Endothelial cell of umbilical vein (primary cell): Measurements from ENCODE around the gene APLP2. TPM values are rescaled to one million over a fixed set of nuclear protein-coding genes. Genes with fewer than 3 reads are reported as not detected.

Experiments
- BruUV-seq: library from RNA; stranded (reverse); fragments of 400-500 nt; replicated peaks from 2 replicates; lab custom pipeline; 2021; lab: Mats Ljungman, UMichigan
- CTCF ChIA-PET: fragments of 300-600, 350-600 bp; sonication (Branson Sonifier 250); formaldehyde crosslinking; loops from one replicate; lab custom pipeline; 2021; ENCODE audit warnings: antibody characterized with exemption, inconsistent platforms; lab: Charles Lee
- POLR2A ChIA-PET: fragments of 300-600, 350-600 bp; sonication (Branson Sonifier 250); formaldehyde crosslinking; loops from one replicate; lab custom pipeline; 2021; ENCODE audit warnings: antibody characterized with exemption, inconsistent platforms; lab: Charles Lee
- DNase-seq: peaks from one replicate; pipeline ENCODE4 v3.0.0-alpha.2; 2011; ENCODE audit warnings: low read depth, low spot score
- FAIRE-seq: peaks from 2 replicates; lab custom pipeline; 2011; peaks lifted over from hg19 to GRCh38; lab: Jason Lieb, UNC
- H2AFZ ChIP-seq: 2 replicates; pipeline ENCODE4 v1.6.0; 2012; ENCODE audit warnings: low read depth, low read length, control low read depth, inconsistent platforms
- H3K27ac ChIP-seq: 2 replicates; pipeline ENCODE4 v1.5.1; 2011; ENCODE audit warnings: low read depth, mild to moderate bottlenecking, control low read depth, low read length, moderate library complexity; ENCODE audit not compliant: insufficient read depth
- H3K27me3 ChIP-seq, 2 experiments: 2 replicates each; pipeline versions ENCODE4 v1.6.0 to v1.6.1; 2011; ENCODE audit warnings: low read length in 2 of 2, mixed read lengths in 1 of 2; ENCODE audit not compliant: control insufficient read depth in 2 of 2, insufficient read depth in 2 of 2
- H3K36me3 ChIP-seq, 2 experiments: 2 replicates in 1 of 2; 3 replicates in 1 of 2; pipeline ENCODE4 v1.5.1; 2011; ENCODE audit warnings: low read length in 2 of 2, mild to moderate bottlenecking in 1 of 2, moderate library complexity in 1 of 2; ENCODE audit not compliant: control insufficient read depth in 2 of 2, insufficient read depth in 2 of 2; ENCODE audit errors: extremely low read depth in 1 of 2
- H3K4me1 ChIP-seq: 3 replicates; pipeline ENCODE4 v1.5.1; 2011; ENCODE audit warnings: mild to moderate bottlenecking, low read length; ENCODE audit not compliant: control insufficient read depth, insufficient read depth; ENCODE audit errors: extremely low read depth
- H3K4me2 ChIP-seq: 2 replicates; pipeline ENCODE4 v1.6.1; 2011; ENCODE audit warnings: low read length, control low read depth, mixed read lengths; ENCODE audit not compliant: insufficient read depth
- H3K4me3 ChIP-seq, 3 experiments: fragments of 200-600 bp in 1 of 3; sonication (generic), shearing (Covaris generic) in 1 of 3; replicated peaks in 1 of 3; 2 replicates each; pipeline ENCODE4 v1.5.1; 2011 to 2016; ENCODE audit warnings: control low read depth in 3 of 3, low read length in 3 of 3, mild to moderate bottlenecking in 2 of 3, inconsistent platforms in 1 of 3, low read depth in 1 of 3, moderate library complexity in 1 of 3; ENCODE audit not compliant: insufficient read depth in 1 of 3
- H3K79me2 ChIP-seq: 2 replicates; pipeline ENCODE4 v1.6.0; 2012; ENCODE audit warnings: low read length, inconsistent platforms; ENCODE audit not compliant: control insufficient read depth, insufficient read depth
- H3K9ac ChIP-seq: replicated peaks from 2 replicates; pipeline ENCODE3; 2011; ENCODE audit warnings: low read length, control low read depth; ENCODE audit not compliant: insufficient read depth; ENCODE audit errors: extremely low read depth
- H3K9me1 ChIP-seq: replicated peaks from 3 replicates; pipeline ENCODE4 v1.6.0; 2011; ENCODE audit warnings: mild to moderate bottlenecking, low read length; ENCODE audit not compliant: control insufficient read depth, insufficient read depth; ENCODE audit errors: extremely low read depth
- H3K9me3 ChIP-seq: replicated peaks from 2 replicates; pipeline ENCODE4 v1.5.1; 2012; ENCODE audit warnings: low read length, inconsistent platforms; ENCODE audit not compliant: control insufficient read depth, insufficient read depth
- H4K20me1 ChIP-seq: replicated peaks from 2 replicates; pipeline ENCODE3; 2011; ENCODE audit warnings: mild to moderate bottlenecking, low read length; ENCODE audit not compliant: control insufficient read depth, insufficient read depth; ENCODE audit errors: extremely low read depth
- CTCF ChIP-seq, 2 donors: IDR thresholded peaks; 1 replicate in 1 of 2; 2 replicates in 1 of 2; pipeline ENCODE4 v1.5.1; 2011; ENCODE audit warnings: low read length in 2 of 2, mild to moderate bottlenecking in 2 of 2, moderate library complexity in 2 of 2, control low read depth in 1 of 2, inconsistent platforms in 1 of 2, low read depth in 1 of 2; ENCODE audit not compliant: insufficient read depth in 1 of 2; ENCODE audit errors: extremely low read depth in 1 of 2
- EZH2 ChIP-seq: IDR thresholded peaks from 2 replicates; pipeline ENCODE4 v1.6.1; 2012; ENCODE audit warnings: borderline replicate concordance, low read depth, mild to moderate bottlenecking, moderate library complexity, low read length, inconsistent platforms; ENCODE audit not compliant: severe bottlenecking
- FOS ChIP-seq: IDR thresholded peaks from 2 replicates; pipeline ENCODE4 v1.6.1; 2011; ENCODE audit warnings: mild to moderate bottlenecking, low read length, moderate library complexity, borderline replicate concordance; ENCODE audit not compliant: insufficient read depth
- JUN ChIP-seq: IDR thresholded peaks from 2 replicates; pipeline ENCODE4 v1.6.1; 2011; ENCODE audit warnings: borderline replicate concordance, low read depth; ENCODE audit not compliant: insufficient read length, insufficient read depth
- MAX ChIP-seq: IDR thresholded peaks from 2 replicates; pipeline ENCODE4 v1.6.1; 2011; ENCODE audit not compliant: insufficient read depth, insufficient read length
- MYC ChIP-seq: IDR thresholded peaks from one replicate; pipeline ENCODE4 v1.6.1; 2011; ENCODE audit warnings: mild to moderate bottlenecking, low read depth, low read length
- POLR2AphosphoS5 ChIP-seq: IDR thresholded peaks from 2 replicates; pipeline ENCODE4 v1.6.1; 2012; ENCODE audit warnings: low read depth, mild to moderate bottlenecking, control low read depth, low read length, moderate library complexity; ENCODE audit not compliant: insufficient read depth
- dilution Hi-C: fragments of 300-500 bp; cut with MboI; formaldehyde crosslinking; loops from one replicate; pipeline ENCODE4 v1.15.0; 2019; ENCODE audit warnings: low sequenced_read_pairs; ENCODE audit not compliant: extremely low pct_ligation_motif_present
- intact Hi-C: fragments of 100-400 bp; cut with micrococcal nuclease; formaldehyde crosslinking; loops from one replicate; pipeline ENCODE4 v1.10.0; 2022
- polyA plus RNA-seq, 4 experiments: library from polyadenylated mRNA; depleted of rRNA in 3 of 4; stranded (reverse) in 3 of 4; unstranded in 1 of 4; fragments of >200 nt; gene quantifications; 2 replicates each; pipeline versions ENCODE4 v1.2.1 to v1.2.3, GENCODE V29; 2011 to 2012; ENCODE audit warnings: missing spikeins in 1 of 4
- total RNA-seq: library from RNA; stranded (reverse); gene quantifications from 2 replicates; pipeline ENCODE4 v1.2.3, GENCODE V29; 2021

Gene APLP2
- total and polyA plus RNA-seq, 2 donors (not counting 3 experiments of a cell fraction or from before 2014, with no cell fraction given): 493 to 543 TPM

GRCh38 chr11:130094614-130095013, 24.9 kb downstream of the APLP2 start:
- no peak overlapping the region for H3K27ac ChIP-seq
- H3K27me3 ChIP-seq: no peaks in the 10 kb centered on the region
- H3K9me1 ChIP-seq: no peaks in the 10 kb centered on the region
- H2AFZ ChIP-seq: no peak overlapping the region
- ChIA-PET POLR2A (interaction anchor here (0.6 kb wide), 1 partner anchor 92 kb away, joined by 4 read pairs; the partner anchor contains the start of gene PRDM10), CTCF (interaction anchor here (0.8 to 1.0 kb wide), 3 partner anchors 12 to 24 kb away, joined by 3 read pairs; no protein-coding TSS in a partner anchor)
- no peak overlapping the region for H3K9ac ChIP-seq
- FAIRE-seq (peak; percentile 66), DNase-seq (peak; percentile 24)
- peaks cover 32% of the 10 kb centered on the region for H3K4me1 ChIP-seq
- TF ChIP-seq FOS (peak; percentile 10), JUN (no peak)
- dilution Hi-C loops: no loop called here
- H3K4me2 ChIP-seq: peak overlapping the region; percentile 28
- intact Hi-C loops: no loop called here
- no peaks in the 10 kb centered on the region for H3K36me3 ChIP-seq
- peaks cover 72% of the 10 kb centered on the region for H3K79me2 ChIP-seq
- H3K4me3 ChIP-seq: no peak overlapping the region
- BruUV-seq: no TSS peak
- no peaks in the 10 kb centered on the region for H3K9me3 ChIP-seq
- no peaks in the 10 kb centered on the region for H4K20me1 ChIP-seq

GRCh38 chr11:130095326-130095725, 25.6 kb downstream of the APLP2 start:
- intact Hi-C loops: no loop called here
- no TSS peak for BruUV-seq

More at GRCh38 chr11:130095326-130095725, 25.6 kb downstream of the APLP2 start:
- CTCF ChIA-PET: interaction anchor here (0.6 kb wide), 1 partner anchor 37 kb away, joined by 3 read pairs; no protein-coding TSS in a partner anchor
- Histone ChIP-seq H3K9me1 (no peaks in the 10 kb centered on the region), H3K9ac (no peak overlapping the region), H3K9me3 (no peaks in the 10 kb centered on the region), H2AFZ (no peak overlapping the region), H3K27ac (no peak overlapping the region), H3K4me3 (no peak overlapping the region), H3K36me3 (no peaks in the 10 kb centered on the region), H3K4me2 (no peak overlapping the region), H3K4me1 (peaks cover 37% of the 10 kb centered on the region), H3K79me2 (peaks cover 75% of the 10 kb centered on the region), H3K27me3 (no peaks in the 10 kb centered on the region), H4K20me1 (no peaks in the 10 kb centered on the region)
- DNase-seq: no peak
- dilution Hi-C loops: no loop called here
- POLR2A ChIA-PET: no interaction called here
- no peak for FAIRE-seq
- TF ChIP-seq CTCF (IDR thresholded peaks at IDR 0.05; ENCODE audit: extremely low read depth in 1 of 2, insufficient read depth in 1 of 2, low read depth in 1 of 2, low read length in 2 of 2) (no peak), EZH2 (no peak), MYC (no peak), MAX (no peak), FOS (no peak), POLR2AphosphoS5 (no peak)
